Psoas muscle (tissue), 8 donors: ENCODE results near the gene APLN. TPM values are rescaled to one million over a fixed set of nuclear protein-coding genes. Genes with fewer than 3 reads are reported as not detected.

Experiments
- ATAC-seq, 4 donors: fragments of 200-7000 bp; cut with Tn5 transposase; one replicate each; pipeline ENCODE4 v1.9.1; 2020; ENCODE audit warnings: moderate library complexity in 3 of 4, mild to moderate bottlenecking in 2 of 4
- DNase-seq, 2 donors: peaks; one replicate each; pipeline ENCODE4 v3.0.0-alpha.2; 2020
- H3K27ac ChIP-seq: fragments of 200-600 bp; one replicate; pipeline ENCODE4 v1.8.0; 2022
- H3K27me3 ChIP-seq, 3 donors: fragments of 200-600 bp in 1 of 3; one replicate each; pipeline versions ENCODE4 v1.6.1 to v1.8.0; 2013 to 2022; ENCODE audit warnings: low read length in 2 of 3, mild to moderate bottlenecking in 2 of 3, moderate library complexity in 1 of 3; ENCODE audit not compliant: insufficient read depth in 3 of 3
- H3K36me3 ChIP-seq, 2 donors: fragments of 200-600 bp in 1 of 2; one replicate each; pipeline versions ENCODE4 v1.6.1 to v1.8.0; 2013 to 2022; ENCODE audit warnings: low read depth in 1 of 2, mild to moderate bottlenecking in 1 of 2, moderate library complexity in 1 of 2; ENCODE audit not compliant: insufficient read depth in 1 of 2
- H3K4me1 ChIP-seq: fragments of 200-600 bp; one replicate; pipeline ENCODE4 v1.8.0; 2022
- H3K4me3 ChIP-seq: fragments of 200-600 bp; one replicate; pipeline ENCODE4 v1.8.0; 2022; ENCODE audit warnings: mild to moderate bottlenecking
- H3K9me3 ChIP-seq: fragments of 200-600 bp; one replicate; pipeline ENCODE4 v1.8.0; 2022
- CTCF ChIP-seq: fragments of 200-600 bp; IDR thresholded peaks from one replicate; pipeline ENCODE4 v1.8.0; 2022; ENCODE audit warnings: antibody characterized with exemption
- WGBS, 3 donors: extraction: QIAGEN DNeasy Blood & Tissue Kit; methylation state at CpG; one replicate each; pipeline versions ENCODE4 v1.1.6 to v1.1.7; 2013; 5-methylcytosine and 5-hydroxymethylcytosine counted together
- intact Hi-C, 2 donors: fragments of 100-400 bp; cut with DNase I; formaldehyde crosslinking; loops; one replicate each; pipeline versions ENCODE4 v1.11.0 to v1.14.2; 2022
- polyA plus RNA-seq, 3 donors: library from polyadenylated mRNA; stranded (reverse); fragments of 200-250 nt; gene quantifications; one replicate each; pipeline ENCODE4 v1.2.3, GENCODE V29; 2013
- total RNA-seq, 4 donors: library from RNA; stranded (reverse); fragmentation: NEBNext Ultra II Directional in 2 of 4; extraction: Animal tissue kit (Norgen Biotek cat#: 25700) in 2 of 4; gene quantifications; one replicate each; pipeline versions ENCODE4 v1.2.1 to v1.2.4, GENCODE V29; 2021 to 2023
- donor health status: healthy with polysubstance abuse.
- donor health status: DM: no; HTN: no; CAD: no; lungs with moderate emphysema.
- donor health status: Bipolar disorder and iron deficiency.
- donor health status: healthy.
- donor health status: DM: yes; HTN: yes; CAD: no.
- donor health status: DM: no; HTN: no; CAD: no.
- donor health status: DM: no; HTN: no; CAD: no.
- donor health status: DM: yes; HTN: yes; CAD: no.

The APLN gene
- total and polyA plus RNA-seq, 7 donors = 0.13 to 4.1 (median 0.86) TPM

DNA sequence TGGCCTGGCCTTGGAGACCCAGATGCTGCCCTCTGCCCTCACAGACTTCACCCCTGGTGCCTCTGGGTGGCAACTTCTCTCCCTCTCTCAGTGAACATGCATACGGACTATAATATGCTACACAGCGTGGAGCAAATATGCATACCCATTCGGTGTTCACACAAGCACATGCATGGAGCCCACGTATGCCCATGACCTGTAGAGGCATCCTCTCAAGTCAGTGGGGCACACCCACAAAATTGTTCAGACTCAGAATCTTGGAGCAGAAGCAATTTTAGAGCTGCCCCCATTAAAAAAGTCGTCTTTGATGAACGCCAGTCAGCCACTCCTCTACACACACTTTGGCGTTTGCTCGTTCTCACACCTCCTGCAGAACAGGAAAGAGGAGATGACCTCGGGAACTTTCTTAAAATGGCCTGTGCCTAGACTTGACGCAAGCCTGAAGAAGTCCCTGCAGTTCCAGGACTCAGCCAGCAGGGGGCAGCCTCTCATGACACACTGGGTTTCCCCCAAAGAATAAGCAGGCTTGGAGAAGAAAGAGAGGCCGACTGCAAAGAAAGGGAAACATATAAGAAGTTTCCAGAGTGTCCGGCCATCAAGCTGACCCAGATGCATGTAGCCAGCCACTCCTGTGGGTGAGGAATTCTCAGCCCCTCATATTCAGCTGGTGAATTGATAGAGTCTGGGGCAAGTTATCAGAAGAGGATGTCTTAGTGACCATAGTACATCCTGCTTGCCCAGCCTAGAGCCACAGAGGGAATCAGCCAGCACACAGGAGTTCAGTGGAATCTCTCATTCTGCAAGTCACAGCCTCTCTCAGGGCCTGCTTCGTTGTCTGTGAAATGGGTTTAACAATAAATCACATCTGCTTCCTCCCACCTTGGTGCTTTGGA lies 17.3 kb downstream of the APLN start:
- ATAC-seq = peak; percentile 63 to 89 (median 84)

DNA sequence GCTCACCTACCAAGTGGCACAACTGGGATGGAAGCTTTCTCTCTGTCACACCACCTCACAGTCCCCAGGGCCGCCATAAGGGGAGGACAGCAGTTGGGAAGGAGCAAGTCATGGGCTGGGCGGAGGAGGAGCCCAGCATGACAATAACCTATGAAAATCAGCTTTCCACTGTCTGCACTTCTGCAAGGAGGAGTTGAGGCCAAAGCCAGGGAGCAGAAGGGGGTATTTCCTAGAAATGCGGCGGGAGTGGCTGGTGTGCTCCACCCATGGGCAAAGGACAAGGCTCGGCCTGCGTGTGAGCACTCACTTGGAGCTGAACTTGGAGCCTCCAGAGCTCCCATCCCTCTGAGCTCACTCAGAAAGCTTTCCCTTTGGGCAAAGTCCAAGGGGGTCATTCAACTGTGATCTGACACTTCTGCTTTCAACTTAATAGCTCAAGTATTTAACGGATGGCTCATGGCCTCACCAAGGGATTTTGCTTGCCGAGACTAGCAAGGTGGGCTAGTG lies 18.5 kb downstream of the APLN start:
- WGBS, 3 donors = 65 to 90% (median 88%) methylated on average over 8 of the region's 8 CpGs
- no peak for ATAC-seq

More for the DNA sequence above, 17.3 kb downstream of the APLN start:
- 18 to 27% (median 24%) methylated on average over 13 of the region's 13 CpGs for WGBS, 3 donors
- intact Hi-C loops = loop anchor here (2.0 to 10.0 kb wide), 2 partner anchors 89 to 207 kb away; partner anchors contain the start of gene ZDHHC9 (in 1 of the 2)
- H3K4me3 ChIP-seq = no peak overlapping the region
- no peaks in the 10 kb centered on the region for H3K27me3 ChIP-seq
- no peaks in the 10 kb centered on the region for H3K9me3 ChIP-seq
- H3K27ac ChIP-seq = no peak overlapping the region
- peak; percentile 63 to 81 for DNase-seq
- TF ChIP-seq CTCF = peak; percentile 90
- H3K36me3 ChIP-seq = no peaks in the 10 kb centered on the region
- H3K4me1 ChIP-seq = no peaks in the 10 kb centered on the region

DNA sequence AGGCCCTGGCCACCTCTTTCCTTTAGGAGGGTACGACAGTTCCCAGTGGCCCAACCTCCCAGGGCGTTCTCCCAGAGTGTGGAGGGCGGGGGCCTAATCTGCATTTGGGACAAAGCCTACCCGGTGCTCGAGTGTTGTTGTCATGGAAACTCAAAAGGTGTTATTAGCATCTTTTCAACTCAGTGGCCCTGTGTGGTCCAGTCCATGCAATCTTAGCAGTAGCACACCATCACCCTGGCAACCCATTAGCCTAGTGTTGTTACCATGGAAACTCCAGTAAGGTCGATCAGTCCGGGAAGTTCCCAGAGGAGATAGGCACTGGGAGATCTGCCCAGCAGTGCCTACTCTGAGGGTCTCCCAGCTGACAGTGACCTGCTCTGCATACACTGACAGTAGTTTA lies 20.2 kb downstream of the APLN start:
- intact Hi-C loops = loop anchor here in 1 of 2 donors (10.0 kb wide), 1 partner anchor 210 kb away; the partner anchor contains the start of gene ZDHHC9
- ATAC-seq (no peak), DNase-seq (no peak)
- H3K4me1 ChIP-seq = no peaks in the 10 kb centered on the region
- no peak for TF ChIP-seq CTCF
- H3K27ac ChIP-seq = no peak overlapping the region
- no peaks in the 10 kb centered on the region for H3K27me3 ChIP-seq
- H3K9me3 ChIP-seq = no peaks in the 10 kb centered on the region
- H3K36me3 ChIP-seq = no peaks in the 10 kb centered on the region
- no peak overlapping the region for H3K4me3 ChIP-seq
- WGBS, 3 donors = 62 to 81% (median 72%) methylated on average over 7 of the region's 7 CpGs

More for the DNA sequence above, 18.5 kb downstream of the APLN start:
- H3K4me3 ChIP-seq = no peak overlapping the region
- H3K9me3 ChIP-seq = no peaks in the 10 kb centered on the region
- no peak for DNase-seq
- H3K27ac ChIP-seq = no peak overlapping the region
- no peaks in the 10 kb centered on the region for H3K4me1 ChIP-seq
- no peak for TF ChIP-seq CTCF
- H3K27me3 ChIP-seq = no peaks in the 10 kb centered on the region
- no peaks in the 10 kb centered on the region for H3K36me3 ChIP-seq
- intact Hi-C loops = loop anchor here (2.0 to 10.0 kb wide), 2 partner anchors 91 to 209 kb away; partner anchors contain the start of gene ZDHHC9 (in 1 of the 2)

- ATAC-seq (no peak), DNase-seq (no peak)
- H3K4me1 ChIP-seq = no peaks in the 10 kb centered on the region
- no peak overlapping the region for H3K27ac ChIP-seq
- no peak overlapping the region for H3K4me3 ChIP-seq
- WGBS, 3 donors = 61 to 68% (median 61%) methylated on average over 7 of the region's 7 CpGs
- no peaks in the 10 kb centered on the region for H3K36me3 ChIP-seq
- no peaks in the 10 kb centered on the region for H3K27me3 ChIP-seq
- no peak for TF ChIP-seq CTCF
- no peaks in the 10 kb centered on the region for H3K9me3 ChIP-seq
- intact Hi-C loops = loop anchor here in 1 of 2 donors (10.0 kb wide), 1 partner anchor 212 kb away; the partner anchor contains the start of gene ZDHHC9
Observed at GRCh38 chrX:129632443-129632842, 22.3 kb downstream of the APLN start.
